Thyroid gland (tissue), 4 donors: ENCODE results near the gene RPUSD1. TPM values are rescaled to one million over a fixed set of nuclear protein-coding genes. Genes with fewer than 3 reads are reported as not detected.

ENCODE experiments used
- DNase-seq, 2 donors: peaks; one replicate each; pipeline ENCODE4 v3.0.0-alpha.2; 2019
- H3K27ac ChIP-seq, 3 donors: fragments of 200-600 bp; sonication (generic); 1 replicate in 2 of 3; 2 replicates in 1 of 3; pipeline ENCODE4 v1.5.1; 2016 to 2019; ENCODE audit warnings: mild to moderate bottlenecking in 1 of 3, moderate library complexity in 1 of 3
- H3K27me3 ChIP-seq: fragments of 200-600 bp; sonication (generic); one replicate; pipeline ENCODE4 v1.5.1; 2019
- H3K36me3 ChIP-seq, 2 donors: fragments of 200-600 bp; sonication (generic); one replicate each; pipeline ENCODE4 v1.5.1; 2016 to 2019
- H3K4me1 ChIP-seq, 2 donors: fragments of 200-600 bp; sonication (generic); one replicate each; pipeline ENCODE4 v1.5.1; 2017 to 2019
- H3K4me3 ChIP-seq, 3 donors: fragments of 200-600 bp; sonication (generic); replicated peaks in 1 of 3; 1 replicate in 2 of 3; 2 replicates in 1 of 3; pipeline ENCODE4 v1.5.1; 2016; ENCODE audit warnings: mild to moderate bottlenecking in 1 of 3
- H3K9me3 ChIP-seq: fragments of 200-600 bp; sonication (generic); one replicate; pipeline ENCODE4 v1.5.1; 2017
- CTCF ChIP-seq, 6 experiments: fragments of 200-600 bp in 3 of 6; fragments of 450-650 bp in 3 of 6; sonication (generic) in 3 of 6; IDR thresholded peaks; one replicate each; pipeline ENCODE4 v1.5.1; 2016 to 2019; ENCODE audit warnings: antibody characterized with exemption in 6 of 6, mild to moderate bottlenecking in 2 of 6, inconsistent platforms in 1 of 6, moderate library complexity in 1 of 6
- POLR2A ChIP-seq, 2 donors: fragments of 450-650 bp; IDR thresholded peaks; one replicate each; pipeline ENCODE4 v1.6.1; 2017; ENCODE audit warnings: antibody characterized with exemption in 2 of 2, mild to moderate bottlenecking in 2 of 2, moderate library complexity in 1 of 2
- WGBS, 2 donors: methylation state at CpG; one replicate each; pipeline ENCODE4 v1.1.5; 2017; 5-methylcytosine and 5-hydroxymethylcytosine counted together
- intact Hi-C: fragments of 100-400 bp; cut with DNase I; formaldehyde crosslinking; loops from one replicate; pipeline ENCODE4 v1.15.1; 2023
- total RNA-seq, 4 donors: library from RNA; depleted of rRNA; stranded (reverse); fragments of >200 nt; gene quantifications; one replicate each; pipeline ENCODE4 v1.2.3, GENCODE V29; 2016

Gene RPUSD1
- total RNA-seq, 4 donors from 2014 or later = 14.1 to 27.9 (median 20.8) TPM

GRCh38 chr16:769184-769784 lies 18.9 kb downstream of the RPUSD1 start:
- no peaks in the 10 kb centered on the region for H3K9me3 ChIP-seq
- TF ChIP-seq CTCF (IDR thresholded peaks at IDR 0.05) (no peak), POLR2A (IDR thresholded peaks at IDR 0.05) (no peak)
- H3K4me3 ChIP-seq = no peak overlapping the region
- intact Hi-C loops = no loop called here
- 86 to 91% methylated on average over 6 to 11 of the region's 20 CpGs for whole genome bisulfite sequencing, 2 donors
- H3K27me3 ChIP-seq = no peaks in the 10 kb centered on the region
- H3K27ac ChIP-seq = no peak overlapping the region
- no peak for DNase-seq
- H3K36me3 ChIP-seq = no peaks in the 10 kb centered on the region
- no peaks in the 10 kb centered on the region for H3K4me1 ChIP-seq

- no peak overlapping the region for H3K27ac ChIP-seq
- H3K9me3 ChIP-seq = no peaks in the 10 kb centered on the region
- no peak for DNase-seq
- intact Hi-C loops = no loop called here
- WGBS, 2 donors = 87 to 88% methylated on average over 4 to 6 of the region's 21 CpGs
- H3K27me3 ChIP-seq = no peaks in the 10 kb centered on the region
- TF ChIP-seq POLR2A (IDR thresholded peaks at IDR 0.05) (no peak), CTCF (IDR thresholded peaks at IDR 0.05) (no peak)
- no peaks in the 10 kb centered on the region for H3K36me3 ChIP-seq
- H3K4me3 ChIP-seq = no peak overlapping the region
- no peaks in the 10 kb centered on the region for H3K4me1 ChIP-seq
These were observed 19.8 kb downstream of the RPUSD1 start for GRCh38 chr16:768428-768827.

DNA sequence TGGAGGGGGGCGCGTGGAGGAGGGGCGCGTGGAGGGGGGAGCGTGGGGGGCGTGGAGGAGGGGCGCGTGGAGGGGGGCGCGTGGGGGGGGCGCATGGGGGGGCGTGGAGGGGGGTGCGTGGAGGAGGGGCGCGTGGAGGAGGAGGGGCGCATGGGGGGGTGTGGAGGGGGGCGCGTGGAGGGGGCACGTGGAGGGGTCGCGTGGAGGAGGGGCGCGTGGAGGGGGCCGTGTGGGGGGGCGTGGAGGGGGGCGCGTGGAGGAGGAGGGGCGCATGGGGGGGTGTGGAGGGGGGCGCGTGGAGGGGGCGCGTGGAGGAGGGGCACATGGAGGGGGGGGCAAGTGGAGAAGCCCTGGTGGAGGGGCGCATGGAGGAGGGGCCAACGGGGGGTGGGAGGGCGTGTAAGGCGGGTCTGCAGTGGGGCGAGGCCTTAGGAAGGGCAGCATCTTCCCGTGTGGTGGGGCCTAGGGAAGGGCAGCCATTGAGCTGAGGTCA lies 20.4 kb downstream of the RPUSD1 start:
- H3K4me3 ChIP-seq = no peak overlapping the region
- WGBS, 2 donors = 75 to 81% methylated on average over 16 to 19 of the region's 38 CpGs
- intact Hi-C loops = no loop called here
- no peak for TF ChIP-seq POLR2A (IDR thresholded peaks at IDR 0.05)
- TF ChIP-seq CTCF (IDR thresholded peaks at IDR 0.05) = no peak
- H3K9me3 ChIP-seq = no peaks in the 10 kb centered on the region
- H3K4me1 ChIP-seq = no peaks in the 10 kb centered on the region
- H3K27me3 ChIP-seq = no peaks in the 10 kb centered on the region
- no peaks in the 10 kb centered on the region for H3K36me3 ChIP-seq
- H3K27ac ChIP-seq = no peak overlapping the region
- DNase-seq = no peak

- TF ChIP-seq CTCF (IDR thresholded peaks at IDR 0.05) = no peak
- no peak for TF ChIP-seq POLR2A (IDR thresholded peaks at IDR 0.05)
- H3K9me3 ChIP-seq = no peaks in the 10 kb centered on the region
- intact Hi-C loops = no loop called here
- H3K4me3 ChIP-seq = no peak overlapping the region
- DNase-seq = no peak
- H3K27me3 ChIP-seq = no peaks in the 10 kb centered on the region
- 64 to 74% methylated on average over 14 to 24 of the region's 48 CpGs for WGBS, 2 donors
- no peaks in the 10 kb centered on the region for H3K4me1 ChIP-seq
- no peaks in the 10 kb centered on the region for H3K36me3 ChIP-seq
- H3K27ac ChIP-seq = no peak overlapping the region
These were observed 21.2 kb downstream of the RPUSD1 start for GRCh38 chr16:766820-767640.
